Fibroblast of upper back skin (primary cell): ENCODE data around the gene MAST3.

Source experiments
- DNase-seq: peaks from one replicate; pipeline ENCODE4 v3.0.0-alpha.2; 2013

MAST3 gene

DNA sequence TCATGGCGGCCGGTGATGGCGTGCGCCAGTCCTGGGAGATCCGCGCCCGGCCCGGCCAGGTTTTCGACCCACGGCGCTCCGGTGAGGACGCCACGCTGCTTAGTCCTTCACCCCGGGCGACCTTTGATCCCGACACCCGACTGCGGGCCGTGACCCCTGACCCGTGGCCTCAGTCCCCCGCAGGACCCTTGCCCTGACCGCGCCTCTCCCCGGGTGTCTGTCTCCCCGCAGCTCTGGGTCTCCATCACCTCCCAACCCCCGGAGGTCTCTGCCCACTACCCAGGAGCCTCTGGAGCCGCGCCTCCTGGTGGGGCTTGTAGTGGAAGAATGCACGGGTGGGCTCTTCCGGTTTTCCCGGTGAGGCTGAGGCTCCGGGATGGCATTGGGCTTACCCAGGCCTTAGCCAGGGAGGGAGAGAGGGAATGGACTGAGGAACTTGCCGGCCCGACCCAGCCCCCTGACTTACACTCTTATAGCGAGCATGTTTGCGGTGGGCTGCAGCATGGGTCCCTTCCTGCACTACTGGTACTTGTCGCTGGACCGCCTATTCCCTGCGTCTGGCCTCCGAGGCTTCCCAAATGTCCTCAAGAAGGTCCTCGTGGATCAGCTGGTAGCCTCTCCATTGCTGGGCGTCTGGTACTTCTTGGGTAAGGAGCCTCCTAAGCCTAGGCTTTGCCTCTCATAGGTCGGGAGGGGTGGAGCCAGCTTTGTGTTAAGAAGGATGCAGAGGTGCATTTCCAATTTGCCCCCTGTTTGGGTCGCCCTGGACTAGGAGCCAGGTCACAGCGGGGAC, 96.0 kb downstream of the MAST3 start:
- no peak for DNase-seq

DNA sequence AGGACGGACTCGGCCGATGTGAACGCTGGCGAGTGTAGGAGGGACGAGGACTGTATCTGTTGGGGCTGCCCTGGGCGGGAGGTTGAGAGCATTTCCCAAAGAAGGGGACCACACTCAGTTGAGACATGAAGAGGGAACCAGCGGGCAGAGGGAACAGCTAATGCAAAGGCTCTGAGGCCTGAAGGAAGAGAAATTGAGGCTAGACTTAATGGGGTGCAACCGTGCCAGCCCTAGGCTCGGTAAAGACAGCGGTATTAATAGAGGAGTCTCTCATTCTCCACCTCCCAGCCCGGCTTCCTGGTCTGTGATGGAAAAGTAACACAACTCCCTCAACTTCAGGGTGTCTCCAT, 96.6 kb downstream of the MAST3 start:
- no peak for DNase-seq

DNA sequence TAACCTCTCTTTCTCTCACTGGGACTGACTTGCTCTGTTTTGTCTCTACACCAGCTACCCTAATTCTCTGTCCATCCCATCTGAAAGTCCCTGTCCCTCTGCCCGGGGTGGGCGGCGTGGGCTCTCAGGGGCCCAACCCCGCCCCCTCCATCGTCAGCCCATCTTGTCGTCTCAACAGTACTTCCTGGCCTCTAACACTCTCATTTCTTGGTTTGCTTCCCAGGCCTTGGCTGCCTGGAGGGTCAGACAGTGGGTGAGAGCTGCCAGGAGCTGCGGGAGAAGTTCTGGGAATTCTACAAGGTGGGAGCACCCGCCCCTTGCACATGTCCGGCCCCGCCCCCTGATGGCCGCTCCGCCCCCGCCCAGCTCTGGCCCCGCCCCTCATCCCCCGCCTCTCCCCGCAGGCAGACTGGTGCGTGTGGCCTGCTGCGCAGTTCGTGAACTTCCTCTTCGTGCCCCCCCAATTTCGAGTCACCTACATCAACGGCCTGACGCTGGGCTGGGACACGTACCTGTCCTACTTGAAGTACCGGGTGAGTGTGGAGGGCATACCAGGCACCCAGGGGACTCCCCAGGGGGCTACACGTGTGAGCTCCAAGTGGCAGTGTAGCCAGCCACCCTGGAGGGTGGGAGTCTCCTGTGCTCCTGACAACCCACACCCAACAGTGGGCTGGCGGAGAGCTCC, 97.1 kb downstream of the MAST3 start:
- DNase-seq: no peak

DNA sequence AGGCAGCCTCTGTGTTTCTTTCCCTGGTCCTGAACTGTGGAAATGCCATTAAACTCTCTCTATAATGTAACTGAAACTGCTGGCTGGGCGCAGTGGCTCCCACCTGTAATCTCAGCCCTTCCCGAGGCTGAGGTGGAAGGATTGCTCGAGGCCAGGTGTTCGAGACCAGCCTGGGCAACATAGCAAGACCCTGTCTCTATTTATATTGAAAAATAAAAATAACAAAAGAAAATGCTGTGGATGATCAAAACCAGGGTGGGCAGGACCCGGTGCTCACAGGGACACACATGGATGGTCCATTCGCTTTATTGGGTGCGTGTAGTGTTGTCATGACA, 98.9 kb downstream of the MAST3 start:
- no peak for DNase-seq

DNA sequence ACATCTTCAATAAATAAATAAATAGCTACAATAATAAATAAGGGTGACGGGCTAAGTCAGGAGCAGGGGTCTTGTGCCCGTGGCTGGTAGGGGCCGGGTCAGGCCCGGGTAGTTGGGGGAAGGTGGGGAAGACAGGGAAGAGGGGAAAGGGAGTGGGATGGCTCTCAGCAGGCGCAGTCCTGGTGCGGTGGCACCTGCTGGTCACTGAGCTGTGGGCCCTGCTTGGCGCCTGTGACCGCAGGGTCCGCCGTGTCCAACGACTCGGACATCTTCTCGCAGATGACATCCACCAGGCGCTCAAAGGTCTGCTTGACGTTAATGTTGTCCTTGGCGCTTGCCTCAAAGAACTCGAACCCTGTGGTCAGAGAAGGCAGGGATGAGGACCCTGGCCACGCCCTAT, 99.7 kb downstream of the MAST3 start:
- no peak for DNase-seq

DNA sequence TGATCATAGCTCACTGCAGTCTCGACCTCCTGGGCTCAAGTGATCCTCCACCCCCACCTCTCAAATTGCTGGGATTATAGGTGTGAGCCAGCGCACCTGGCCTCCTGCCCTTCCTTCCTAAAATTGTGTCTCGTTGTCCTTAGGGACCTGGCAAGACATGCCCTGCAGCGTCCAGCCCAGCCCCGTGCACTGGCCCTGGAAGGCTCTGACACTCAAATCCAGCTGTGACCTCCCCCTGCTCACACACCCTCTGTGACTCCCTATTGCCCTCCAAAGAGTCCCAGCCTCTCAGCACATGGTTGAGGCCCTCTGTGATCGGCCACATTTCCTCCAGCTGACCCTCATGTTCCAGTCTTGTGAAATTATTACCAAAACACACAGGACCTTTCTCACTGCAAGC, 100.4 kb downstream of the MAST3 start:
- DNase-seq: no peak

DNA sequence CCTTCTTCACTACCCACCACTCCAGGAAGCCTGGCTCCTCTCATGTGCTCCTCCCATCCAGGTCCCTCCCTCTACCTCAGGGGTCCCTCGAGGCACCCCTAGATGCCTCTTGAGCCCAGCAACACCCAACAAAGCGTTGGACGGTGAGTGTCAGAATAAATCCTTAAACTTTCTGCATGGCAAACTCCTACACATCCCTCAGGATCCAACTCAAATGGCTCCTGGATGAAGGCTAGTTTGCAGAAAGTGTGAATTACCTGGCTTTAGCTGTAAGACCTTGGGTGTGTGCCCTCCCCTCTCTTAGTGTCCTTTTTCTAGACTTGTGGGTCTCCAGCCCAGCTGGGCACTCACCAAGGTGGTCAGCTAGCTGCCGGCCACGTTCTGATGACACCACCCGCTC, 100.8 kb downstream of the MAST3 start:
- DNase-seq: no peak
